ENCODE results near the gene TTC28. TPM values are rescaled to one million over a fixed set of nuclear protein-coding genes. Genes with fewer than 3 reads are reported as not detected.

The TTC28 gene
- total and polyA plus RNA-seq, 10 of the 15 experiments (the other 5 are each of a cell fraction or from before 2014, with no cell fraction given) = 0.15 to 8.4 (median 1.4) TPM

GRCh38 chr22:28220626-28221363 is 458.8 kb downstream of the TTC28 start:
- ChIA-PET RAD21 (ENCODE audit: unreplicated experiment) (no interaction called here), SMC1A (ENCODE audit: uncharacterized antibody, unreplicated experiment) (interaction anchor here (0.5 to 0.7 kb wide), 2 partner anchors 25 to 27 kb away, joined by 3 read pairs; no protein-coding TSS in a partner anchor), POLR2A (no interaction called here), CTCF (interaction anchor here (1.1 to 1.3 kb wide), 2 partner anchors 9 to 41 kb away, joined by 3 to 5 read pairs; no protein-coding TSS in a partner anchor)
- Histone ChIP-seq H3K9ac (ENCODE audit: control insufficient read depth, insufficient read depth, low read length) (no peak overlapping the region), H3K27ac (ENCODE audit: control insufficient read depth, insufficient read depth) (no peak overlapping the region), H3K4me1 (ENCODE audit: control insufficient read depth, insufficient read depth, low read length) (no peaks in the 10 kb centered on the region; the same call in 1 of the 2 replicates), H2AFZ (ENCODE audit: control insufficient read depth, low read depth, low read length) (no peak overlapping the region), H3K4me3 (no peak overlapping the region), H3K27me3 (replicated peaks in 1 of 2; ENCODE audit: control insufficient read depth in 2 of 2, insufficient read depth in 2 of 2, low read length in 1 of 2) (no peaks in the 10 kb centered on the region), H3K36me3 (ENCODE audit: control insufficient read depth in 2 of 2, insufficient read depth in 2 of 2, low read length in 1 of 2) (no peaks in the 10 kb centered on the region), H4K20me1 (ENCODE audit: control insufficient read depth, insufficient read depth) (no peaks in the 10 kb centered on the region), H3K79me2 (ENCODE audit: control insufficient read depth, insufficient read depth, low read length) (no peaks in the 10 kb centered on the region), H3K4me2 (ENCODE audit: control insufficient read depth, insufficient read depth) (no peak overlapping the region), H3K9me3 (replicated peaks; ENCODE audit: control insufficient read depth, insufficient read depth, low read length) (no peaks in the 10 kb centered on the region)
- TF ChIP-seq, protein P1, sequence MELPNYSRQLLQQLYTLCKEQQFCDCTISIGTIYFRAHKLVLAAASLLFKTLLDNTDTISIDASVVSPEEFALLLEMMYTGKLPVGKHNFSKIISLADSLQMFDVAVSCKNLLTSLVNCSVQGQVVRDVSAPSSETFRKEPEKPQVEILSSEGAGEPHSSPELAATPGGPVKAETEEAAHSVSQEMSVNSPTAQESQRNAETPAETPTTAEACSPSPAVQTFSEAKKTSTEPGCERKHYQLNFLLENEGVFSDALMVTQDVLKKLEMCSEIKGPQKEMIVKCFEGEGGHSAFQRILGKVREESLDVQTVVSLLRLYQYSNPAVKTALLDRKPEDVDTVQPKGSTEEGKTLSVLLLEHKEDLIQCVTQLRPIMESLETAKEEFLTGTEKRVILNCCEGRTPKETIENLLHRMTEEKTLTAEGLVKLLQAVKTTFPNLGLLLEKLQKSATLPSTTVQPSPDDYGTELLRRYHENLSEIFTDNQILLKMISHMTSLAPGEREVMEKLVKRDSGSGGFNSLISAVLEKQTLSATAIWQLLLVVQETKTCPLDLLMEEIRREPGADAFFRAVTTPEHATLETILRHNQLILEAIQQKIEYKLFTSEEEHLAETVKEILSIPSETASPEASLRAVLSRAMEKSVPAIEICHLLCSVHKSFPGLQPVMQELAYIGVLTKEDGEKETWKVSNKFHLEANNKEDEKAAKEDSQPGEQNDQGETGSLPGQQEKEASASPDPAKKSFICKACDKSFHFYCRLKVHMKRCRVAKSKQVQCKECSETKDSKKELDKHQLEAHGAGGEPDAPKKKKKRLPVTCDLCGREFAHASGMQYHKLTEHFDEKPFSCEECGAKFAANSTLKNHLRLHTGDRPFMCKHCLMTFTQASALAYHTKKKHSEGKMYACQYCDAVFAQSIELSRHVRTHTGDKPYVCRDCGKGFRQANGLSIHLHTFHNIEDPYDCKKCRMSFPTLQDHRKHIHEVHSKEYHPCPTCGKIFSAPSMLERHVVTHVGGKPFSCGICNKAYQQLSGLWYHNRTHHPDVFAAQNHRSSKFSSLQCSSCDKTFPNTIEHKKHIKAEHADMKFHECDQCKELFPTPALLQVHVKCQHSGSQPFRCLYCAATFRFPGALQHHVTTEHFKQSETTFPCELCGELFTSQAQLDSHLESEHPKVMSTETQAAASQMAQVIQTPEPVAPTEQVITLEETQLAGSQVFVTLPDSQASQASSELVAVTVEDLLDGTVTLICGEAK (IDR thresholded peaks at IDR 0.05; ENCODE audit: borderline replicate concordance) = no peak
- TF ChIP-seq MEF2B (IDR thresholded peaks at IDR 0.05; ENCODE audit: partially characterized antibody, poor library complexity, severe bottlenecking) = no peak
- TF ChIP-seq CBX3 (IDR thresholded peaks at IDR 0.05; ENCODE audit: borderline replicate concordance, low read depth) = no peak
- no peak for TF ChIP-seq IRF5 (IDR thresholded peaks at IDR 0.05; ENCODE audit: borderline replicate concordance)
- no peak for TF ChIP-seq USF1 (IDR thresholded peaks at IDR 0.05; ENCODE audit: borderline replicate concordance, extremely low read length, insufficient read depth, low read depth, low read length)
- in situ Hi-C loops (cut with MboI) (no loop called here), intact Hi-C loops (cut with micrococcal nuclease; ENCODE audit: unreplicated experiment) (no loop called here)
- DNase-seq (ENCODE audit: low read depth, low spot score) (no peak), FAIRE-seq (no peak), ATAC-seq (no peak)
- no TSS peak for BruUV-seq (replicated peaks)
- WGBS (ENCODE audit: insufficient coverage, insufficient replicate concordance, low lambda C conversion rate, missing lambda C conversion rate) = 10% methylated on average over 5 of the region's 5 CpGs

All from GM12878 (cell line).